CD4-positive, alpha-beta T cell treated with Interferon gamma for 1 hour (primary cell): Measurements from ENCODE around the gene KCMF1.

Experiments used
- DNase-seq: peaks from one replicate; pipeline ENCODE4 v3.0.0-alpha.2; 2020

KCMF1 gene

DNA sequence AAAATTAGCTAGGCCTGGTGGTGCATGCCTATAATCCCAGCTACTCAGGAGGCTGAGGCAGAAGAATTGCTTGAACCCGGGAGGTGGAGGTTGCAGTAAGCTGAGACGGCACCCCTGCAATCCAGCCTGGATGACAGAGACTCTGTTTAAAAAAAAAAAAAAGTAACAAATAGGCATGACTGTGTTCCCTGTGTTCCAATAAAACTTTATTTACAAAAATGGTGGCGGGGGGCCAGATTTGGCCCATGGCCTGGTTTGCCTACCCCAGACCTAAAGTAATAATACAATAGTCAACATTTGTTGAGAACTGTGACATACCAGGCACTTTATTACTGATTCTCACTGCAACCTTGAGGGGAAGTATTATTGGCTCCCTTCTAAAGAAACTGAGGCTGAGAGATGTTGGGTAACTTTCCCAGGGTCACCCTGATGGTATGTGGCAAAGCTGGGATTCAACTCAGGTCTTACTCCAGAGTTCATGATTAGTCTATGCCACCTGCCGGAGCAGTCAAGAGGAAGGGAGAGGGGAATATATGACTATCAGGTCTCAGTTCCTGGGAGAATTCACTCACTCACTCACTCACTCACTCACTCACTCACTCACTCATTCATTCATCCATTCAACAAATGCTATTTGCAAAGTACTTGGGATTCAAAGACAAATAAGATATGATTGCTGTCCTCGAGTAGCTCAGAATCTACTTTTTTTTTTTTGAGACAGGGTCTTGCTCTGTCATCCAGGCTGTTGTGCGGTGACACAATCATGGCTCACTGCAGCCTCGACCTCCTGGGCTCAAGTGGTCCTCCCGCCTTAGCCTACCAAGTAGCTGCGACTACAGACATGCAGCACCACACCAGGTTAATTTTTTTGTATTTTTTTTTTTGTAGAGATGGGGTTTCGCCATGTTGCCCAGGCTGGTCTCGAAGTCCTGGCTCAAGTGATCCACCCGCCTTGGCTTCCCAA lies 14.3 kb upstream of the KCMF1 start:
- no peak for DNase-seq

DNA sequence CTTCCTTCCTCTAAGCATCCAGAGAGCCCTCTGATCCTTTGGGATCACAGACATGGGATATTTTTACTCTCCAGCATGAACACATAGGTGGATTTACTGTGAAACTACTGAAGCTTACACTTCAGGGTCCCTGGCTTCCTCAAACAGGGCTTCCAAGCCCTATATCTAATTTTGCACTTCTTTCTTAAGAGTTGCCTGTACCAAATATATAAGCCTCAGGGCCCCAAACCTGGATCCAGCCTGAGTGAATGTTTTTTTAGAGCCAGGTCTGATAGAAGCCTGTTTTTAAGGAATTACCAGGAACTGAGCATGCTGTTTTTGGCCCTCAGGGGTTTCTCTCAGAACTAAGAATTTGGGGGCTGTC lies 13.2 kb upstream of the KCMF1 start:
- DNase-seq = no peak

DNA sequence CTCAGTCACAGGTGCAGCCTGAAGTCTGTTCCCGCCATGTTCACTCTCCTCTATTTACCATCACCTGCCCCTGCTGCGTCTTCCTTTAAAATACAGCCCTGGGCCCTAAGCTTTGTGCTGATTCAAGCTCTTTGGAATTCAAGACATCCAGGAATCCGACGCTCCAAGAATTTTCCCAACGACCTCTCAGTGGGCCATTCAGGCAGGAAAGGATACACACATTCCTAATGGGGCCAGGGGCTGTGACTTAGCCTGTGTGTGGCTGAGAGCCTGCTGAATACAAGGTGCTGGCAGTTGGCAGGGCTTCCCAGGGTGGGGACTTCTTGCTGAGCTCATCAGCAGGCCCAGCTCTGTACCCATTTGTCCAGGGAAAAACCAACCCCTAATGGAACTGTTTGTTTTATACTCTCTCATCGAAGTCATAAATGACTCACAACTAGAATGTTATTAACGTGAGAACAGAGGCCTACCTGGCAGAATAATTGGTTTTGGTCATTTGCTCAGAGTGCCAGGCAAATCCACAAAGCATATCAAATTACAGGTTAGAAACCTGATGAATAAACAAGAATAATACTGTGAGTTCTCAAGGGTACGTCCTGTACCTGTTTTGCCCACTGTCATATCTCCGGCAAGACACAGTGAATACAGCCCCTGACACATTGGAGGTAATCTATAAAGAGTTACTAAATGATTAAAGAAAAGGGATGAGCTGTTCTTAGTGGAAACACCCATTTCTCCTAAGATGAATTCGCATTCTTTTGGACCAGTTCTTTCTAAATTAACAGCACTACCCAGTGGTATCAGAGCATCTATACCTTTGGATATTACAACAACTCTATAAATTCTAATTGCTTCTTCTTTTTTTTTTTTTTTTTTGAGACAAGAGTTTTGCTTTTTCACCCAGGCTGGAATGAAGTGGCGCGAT lies 12.6 kb upstream of the KCMF1 start:
- no peak for DNase-seq

GRCh38 chr2:84959095-84959565 lies 11.8 kb upstream of the KCMF1 start:
- DNase-seq = no peak

DNA sequence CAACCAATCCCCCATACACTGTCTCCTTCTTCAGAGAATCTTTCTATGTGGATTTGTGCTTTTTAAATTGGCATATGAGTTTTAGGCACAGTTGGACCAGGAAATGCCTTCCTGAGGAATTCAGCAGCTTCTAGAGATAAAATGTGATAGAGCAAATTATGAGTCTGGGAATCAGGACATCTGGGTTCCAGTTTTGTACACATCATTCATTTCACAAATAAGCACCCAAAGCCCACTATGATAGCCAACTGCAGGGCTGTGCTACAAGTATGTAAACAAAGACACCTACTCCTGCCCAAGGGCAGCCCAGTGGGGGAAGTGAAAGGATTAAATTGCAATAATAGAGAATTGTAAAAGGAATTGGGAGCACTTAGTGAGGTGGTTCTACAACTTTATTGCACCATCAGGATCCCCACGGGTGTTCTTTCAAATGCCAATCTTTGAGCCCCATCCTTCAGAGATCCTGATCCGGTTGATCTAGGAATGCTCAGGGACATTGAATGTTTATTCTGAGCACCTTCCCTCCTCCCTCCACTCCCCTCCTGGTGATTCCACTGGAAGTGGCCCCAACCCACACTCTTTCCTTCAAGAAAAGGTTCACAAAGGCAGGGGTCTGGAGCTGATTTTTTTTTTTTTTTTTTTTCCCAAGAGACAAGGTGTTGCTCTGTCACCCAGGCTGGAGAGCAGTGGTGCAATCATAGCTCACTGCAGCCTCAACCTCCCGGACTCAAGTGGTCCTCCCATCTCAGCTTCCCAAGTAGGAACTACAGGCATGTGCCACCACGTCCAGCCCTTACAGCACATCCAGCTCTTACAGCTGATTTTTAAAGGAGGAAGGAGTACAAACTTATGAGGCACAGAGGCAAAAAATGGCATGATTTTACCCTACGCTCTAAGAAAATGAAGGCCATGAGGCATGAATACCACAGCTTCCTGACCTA lies 11.1 kb upstream of the KCMF1 start:
- DNase-seq = no peak

- no peak for DNase-seq
Observed at GRCh38 chr2:84962917-84963316, 8.0 kb upstream of the KCMF1 start.

GRCh38 chr2:84963323-84963691 lies 7.7 kb upstream of the KCMF1 start:
- DNase-seq = no peak

- DNase-seq = no peak
Observed at GRCh38 chr2:84963692-84964405, 7.1 kb upstream of the KCMF1 start.

DNA sequence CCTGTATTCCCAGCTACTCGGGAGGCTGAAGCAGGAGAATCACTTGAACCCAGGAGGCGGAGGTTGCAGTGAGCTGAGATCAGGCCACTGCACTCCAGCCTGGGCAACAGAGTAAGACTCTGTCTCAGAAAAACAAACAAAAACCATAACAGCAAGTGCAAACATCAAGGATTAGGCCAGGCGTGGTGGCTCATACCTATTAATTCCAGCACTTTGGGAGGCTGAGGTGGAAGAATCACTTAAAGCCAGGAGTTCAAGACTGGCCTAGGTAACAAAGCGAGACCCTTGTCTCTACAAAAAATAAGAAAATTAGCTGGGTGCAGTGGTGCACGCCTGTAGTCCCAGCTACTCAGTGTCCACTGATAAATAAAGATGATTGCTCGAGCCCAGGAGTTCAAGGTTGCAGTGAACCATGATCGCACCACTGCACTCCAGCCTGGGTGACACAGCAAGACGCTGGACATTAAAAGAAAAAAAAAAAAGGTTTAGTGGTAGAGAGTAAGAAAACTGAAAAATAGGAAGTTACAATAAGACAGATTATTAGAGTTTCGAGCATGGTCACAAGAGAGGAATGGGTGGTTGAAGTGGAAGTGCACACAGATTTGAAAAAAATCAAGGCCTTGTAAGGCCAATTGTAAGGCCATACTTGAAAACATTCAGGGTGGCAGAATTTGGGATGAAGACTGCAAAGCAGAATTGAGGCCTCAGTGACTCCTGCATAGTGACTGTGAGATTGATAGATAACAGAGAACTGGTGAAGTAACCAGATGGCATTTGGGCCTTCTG lies 6.4 kb upstream of the KCMF1 start:
- no peak for DNase-seq

DNA sequence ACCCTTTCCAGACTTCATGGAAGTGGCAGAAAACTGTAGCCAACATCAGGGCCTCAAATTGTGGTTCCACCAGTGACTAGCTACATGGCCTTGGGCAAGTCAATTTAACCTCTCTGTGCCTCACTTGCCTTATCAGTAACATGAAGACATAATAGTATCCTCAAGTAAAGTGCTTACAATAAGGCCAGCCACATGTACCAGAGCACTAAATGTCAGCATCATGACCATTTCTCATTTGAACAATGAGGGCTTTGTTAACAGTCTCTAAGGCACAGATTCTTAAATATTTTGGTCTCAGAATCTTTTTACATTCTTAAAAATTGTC lies 5.8 kb upstream of the KCMF1 start:
- no peak for DNase-seq

DNA sequence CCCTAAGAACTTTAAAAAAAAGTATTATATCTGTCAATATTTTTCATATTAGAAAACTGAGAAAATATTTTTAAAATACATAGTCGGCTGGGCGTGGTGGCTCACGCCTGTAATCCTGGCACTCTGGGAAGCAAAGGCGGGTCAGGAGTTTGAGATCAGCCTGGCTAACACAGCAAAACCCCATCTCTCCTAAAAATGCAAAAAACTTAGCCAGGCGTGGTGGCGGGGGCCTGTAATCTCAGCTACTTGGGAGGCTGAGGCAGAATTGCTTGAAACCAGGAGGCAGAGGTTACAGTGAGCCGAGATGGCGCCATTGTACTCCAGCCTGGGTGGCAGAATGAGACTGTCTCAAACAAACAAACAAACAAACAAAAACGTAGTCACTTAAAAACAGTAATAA lies 5.1 kb upstream of the KCMF1 start:
- DNase-seq = no peak

DNA sequence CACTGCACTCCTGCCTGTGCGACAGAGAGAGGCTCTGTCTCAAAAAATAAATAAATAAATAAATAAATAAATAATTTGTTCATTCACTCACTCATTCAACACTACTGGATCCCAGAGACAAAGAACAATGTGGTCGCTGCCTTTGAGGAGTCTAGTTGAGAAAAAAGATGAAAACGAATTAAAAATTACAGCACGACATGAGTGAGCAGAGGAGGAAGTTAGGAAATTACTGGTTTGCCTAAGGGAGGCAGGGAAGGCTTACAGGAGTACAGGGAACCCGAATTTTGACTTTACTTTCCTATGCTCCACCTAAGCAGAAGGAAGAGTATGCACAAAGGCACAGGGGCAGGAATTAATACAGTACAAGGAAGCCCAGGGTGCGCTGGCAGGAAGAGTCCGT lies 4.2 kb upstream of the KCMF1 start:
- DNase-seq = no peak

DNA sequence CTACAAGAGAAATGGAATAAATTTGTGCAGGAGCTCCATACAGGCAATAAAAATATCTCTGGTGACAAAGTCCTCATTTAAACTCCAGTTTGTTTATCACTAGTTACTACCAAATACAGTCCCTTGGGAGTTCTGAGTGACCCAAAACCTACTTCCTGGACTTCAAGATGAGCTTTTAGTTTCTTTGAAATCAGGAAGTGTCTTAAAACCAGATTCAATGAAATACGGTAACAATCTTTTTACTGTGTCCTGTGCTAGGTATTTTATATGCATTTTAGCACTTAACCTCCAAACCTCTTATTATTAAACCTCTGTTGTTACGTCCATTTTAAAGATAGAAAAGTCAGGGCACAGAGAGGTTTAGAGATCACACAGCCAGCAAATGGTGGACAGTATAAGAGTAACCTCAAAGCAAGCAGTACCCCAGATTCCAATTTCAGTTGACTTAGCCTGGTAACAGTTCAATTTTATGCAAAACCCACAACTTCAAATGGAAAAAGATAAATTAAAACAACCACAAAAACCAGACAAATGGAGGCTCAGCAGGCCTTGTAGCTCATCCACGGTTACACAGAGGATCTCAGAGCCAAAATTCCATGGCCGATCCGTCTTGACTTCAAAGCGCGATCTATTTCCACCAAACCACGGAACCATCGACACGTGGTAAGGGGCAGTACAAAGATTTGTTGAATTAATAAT lies 1.3 kb upstream of the KCMF1 start:
- DNase-seq = no peak

- DNase-seq = peak; percentile 45
Observed at GRCh38 chr2:84970210-84970867, 622 bp upstream of the KCMF1 start.

DNA sequence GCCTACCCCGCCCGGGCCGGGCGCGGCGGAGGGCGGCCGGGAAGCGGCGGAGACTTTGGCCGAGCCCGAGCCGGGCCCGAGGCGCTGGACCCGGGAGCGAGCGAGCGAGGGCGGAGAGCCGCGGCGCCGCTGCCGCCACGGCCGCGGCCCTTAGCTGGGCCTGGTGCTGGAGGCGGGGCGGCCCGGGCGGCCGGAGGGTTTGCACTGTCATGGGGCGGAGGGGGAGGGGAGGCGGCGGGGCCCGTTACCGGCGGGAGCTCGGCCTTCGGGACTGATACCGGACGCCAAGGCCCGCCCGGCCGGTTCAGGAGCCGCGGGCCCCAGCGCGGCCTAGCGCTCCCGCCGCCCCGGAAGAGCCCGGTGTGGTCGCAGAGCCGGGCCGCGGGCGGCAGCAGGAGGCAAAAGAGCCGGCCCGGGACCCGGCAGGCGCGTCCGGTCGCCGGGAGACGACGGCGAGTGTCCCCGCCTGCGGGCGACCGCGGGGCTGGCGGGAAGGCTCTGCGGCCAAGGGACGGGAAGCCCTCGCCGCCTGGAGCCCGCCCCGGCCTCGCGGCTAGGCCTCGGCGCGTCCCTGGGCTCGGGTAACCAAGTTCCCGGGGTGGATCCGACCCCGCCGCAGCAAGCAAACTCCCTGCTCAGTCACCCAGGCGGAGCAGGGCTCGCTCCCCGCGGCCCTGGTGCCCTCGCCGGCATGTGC lies 697 bp downstream of the KCMF1 start:
- peak; percentile 63 for DNase-seq

GRCh38 chr2:84972207-84972783 lies 1.3 kb downstream of the KCMF1 start:
- no peak for DNase-seq

GRCh38 chr2:84972932-84973331 lies 2.0 kb downstream of the KCMF1 start:
- no peak for DNase-seq

GRCh38 chr2:84980263-84980983 lies 9.5 kb downstream of the KCMF1 start:
- DNase-seq = no peak
